Caki2 (cell line): ENCODE measurements around the gene FMN2. TPM values are rescaled to one million over a fixed set of nuclear protein-coding genes. Genes with fewer than 3 reads are reported as not detected.
A peak's percentile ranks its signal among the peaks of the same experiment; 100 is the strongest.
"Not testable (repeated sequence)": the region's sequence is repeated elsewhere in the genome, so short reads cannot be mapped to it uniquely, and the experiment has no call there.

Experiments used
- DNase-seq: peaks from one replicate; pipeline ENCODE4 v3.0.0-alpha.2; 2015; ENCODE audit warnings: low read depth
- in situ Hi-C: cut with HindIII; loops from 2 replicates; pipeline ENCODE4 v1.10.0; 2016; ENCODE audit warnings: low sequenced_read_pairs, low pct_unique_long_range_greater_than_20kb, mixed read lengths
- total RNA-seq: library from RNA; depleted of rRNA; stranded (reverse); fragments of >200 nt; shearing (Covaris generic); gene quantifications from 2 replicates; pipeline ENCODE4 v1.2.3, GENCODE V29; 2014; ENCODE audit warnings: low replicate concordance

FMN2 gene
- total RNA-seq, 1 experiment from 2014 or later, result 1.3 TPM

GRCh38 chr1:240171907-240172306 is 80.2 kb downstream of the FMN2 start:
- in situ Hi-C loops, result no loop called here
- DNase-seq, result no peak

GRCh38 chr1:240173836-240174235 is 82.2 kb downstream of the FMN2 start:
- in situ Hi-C loops, result no loop called here
- DNase-seq, result no peak

- in situ Hi-C loops, result no loop called here
- no peak for DNase-seq
These were observed 83.1 kb downstream of the FMN2 start for GRCh38 chr1:240174734-240175133.

GRCh38 chr1:240178366-240178765 is 86.7 kb downstream of the FMN2 start:
- DNase-seq, result no peak
- in situ Hi-C loops, result no loop called here

- in situ Hi-C loops, DNase-seq: not testable (repeated sequence)
These were observed 93.0 kb downstream of the FMN2 start for GRCh38 chr1:240184682-240185081.

- no peak for DNase-seq
- in situ Hi-C loops, result no loop called here
These were observed 96.5 kb downstream of the FMN2 start for GRCh38 chr1:240188139-240188538.

- in situ Hi-C loops, result no loop called here
- DNase-seq, result peak; percentile 42
These were observed 97.8 kb downstream of the FMN2 start for GRCh38 chr1:240189386-240189989.

- in situ Hi-C loops, result no loop called here
- DNase-seq, result peak; percentile 93
These were observed 99.3 kb downstream of the FMN2 start for GRCh38 chr1:240190881-240191401.

- in situ Hi-C loops, result no loop called here
- DNase-seq, result no peak
These were observed 101.2 kb downstream of the FMN2 start for GRCh38 chr1:240192851-240193250.

GRCh38 chr1:240193679-240194078 is 102.0 kb downstream of the FMN2 start:
- in situ Hi-C loops, result no loop called here
- DNase-seq, result no peak

GRCh38 chr1:240194120-240194519 is 102.4 kb downstream of the FMN2 start:
- no peak for DNase-seq
- in situ Hi-C loops, result no loop called here

- in situ Hi-C loops, result no loop called here
- no peak for DNase-seq
These were observed 106.7 kb downstream of the FMN2 start for GRCh38 chr1:240198376-240198775.

- no peak for DNase-seq
- in situ Hi-C loops, result no loop called here
These were observed 108.3 kb downstream of the FMN2 start for GRCh38 chr1:240199758-240200645.

- in situ Hi-C loops, result no loop called here
- DNase-seq, result no peak
These were observed 110.2 kb downstream of the FMN2 start for GRCh38 chr1:240201931-240202330.

- no peak for DNase-seq
- in situ Hi-C loops, result no loop called here
These were observed 115.5 kb downstream of the FMN2 start for GRCh38 chr1:240207073-240207709.

- in situ Hi-C loops, result no loop called here
- DNase-seq, result no peak
These were observed 118.3 kb downstream of the FMN2 start for GRCh38 chr1:240210026-240210425.

GRCh38 chr1:240212556-240212955 is 120.9 kb downstream of the FMN2 start:
- DNase-seq, result no peak
- in situ Hi-C loops, result no loop called here

- in situ Hi-C loops, result no loop called here
- DNase-seq, result no peak
These were observed 125.7 kb downstream of the FMN2 start for GRCh38 chr1:240217403-240217802.

GRCh38 chr1:240219104-240219503 is 127.4 kb downstream of the FMN2 start:
- in situ Hi-C loops, result no loop called here
- DNase-seq, result no peak
